HepG2 (cell line): ENCODE results near the gene CSNK1G1. TPM values are rescaled to one million over a fixed set of nuclear protein-coding genes. Genes with fewer than 3 reads are reported as not detected.

Source experiments
- FIP1L1 ChIP-seq: fragments of 200-400 bp; formaldehyde crosslinking; IDR thresholded peaks from 2 replicates; pipeline ENCODE4 v1.6.1; 2018; ENCODE audit warnings: low read depth, mild to moderate bottlenecking, low read length, moderate library complexity, borderline replicate concordance; ENCODE audit not compliant: insufficient read depth
- HNF1B ChIP-seq: sonication (generic); formaldehyde crosslinking; IDR thresholded peaks from 2 replicates; pipeline ENCODE4 v1.5.1; 2020; ENCODE audit warnings: mild to moderate bottlenecking, moderate library complexity, missing genetic modification reagents
- MBNL3 ChIP-seq: fragments of 250-450 bp; sonication (Bioruptor Pico); conservative IDR thresholded peaks from 2 replicates; pipeline ENCODE4 v1.8.0; 2022; ENCODE audit warnings: mild to moderate bottlenecking, inconsistent platforms
- MEIS1 ChIP-seq: sonication (generic); formaldehyde crosslinking; IDR thresholded peaks from 2 replicates; pipeline ENCODE4 v1.9.0; 2021; ENCODE audit warnings: mild to moderate bottlenecking, missing genetic modification reagents, moderate library complexity, borderline replicate concordance
- SIX4 ChIP-seq: sonication (generic); formaldehyde crosslinking; IDR thresholded peaks from 2 replicates; pipeline ENCODE4 v1.4.0; 2020; ENCODE audit warnings: missing genetic modification reagents
- SNAI1 ChIP-seq: sonication (generic); formaldehyde crosslinking; IDR thresholded peaks from 2 replicates; pipeline ENCODE4 v1.5.0; 2020; ENCODE audit warnings: mild to moderate bottlenecking, missing genetic modification reagents, borderline replicate concordance
- SP140L ChIP-seq: sonication (generic); formaldehyde crosslinking; IDR thresholded peaks from 2 replicates; pipeline ENCODE4 v1.4.0; 2020; ENCODE audit warnings: missing genetic modification reagents, borderline replicate concordance
- THAP9 ChIP-seq: sonication (generic); formaldehyde crosslinking; IDR thresholded peaks from 2 replicates; pipeline ENCODE4; 2020; ENCODE audit warnings: missing genetic modification reagents, mild to moderate bottlenecking, borderline replicate concordance
- ZFY ChIP-seq: sonication (generic); formaldehyde crosslinking; IDR thresholded peaks from 2 replicates; pipeline ENCODE4 v1.4.0; 2020; ENCODE audit warnings: missing genetic modification reagents
- ZNF207 ChIP-seq: fragments of 450-650 bp; IDR thresholded peaks from 2 replicates; pipeline ENCODE4 v1.6.1; 2016; ENCODE audit warnings: antibody characterized with exemption, borderline replicate concordance
- ZNF512B ChIP-seq: sonication (generic); formaldehyde crosslinking; IDR thresholded peaks from 2 replicates; pipeline ENCODE4 v1.5.1; 2020; ENCODE audit warnings: missing genetic modification reagents, mild to moderate bottlenecking, borderline replicate concordance
- ZNF558 ChIP-seq: sonication (generic); formaldehyde crosslinking; IDR thresholded peaks from 2 replicates; pipeline ENCODE4 v1.9.0; 2022; ENCODE audit warnings: mild to moderate bottlenecking, missing genetic modification reagents, borderline replicate concordance
- ZNF782 ChIP-seq: sonication (generic); formaldehyde crosslinking; IDR thresholded peaks from 2 replicates; pipeline ENCODE4 v1.4.0; 2020; ENCODE audit warnings: missing genetic modification reagents, mild to moderate bottlenecking, borderline replicate concordance
- ZNF790 ChIP-seq: sonication (generic); formaldehyde crosslinking; IDR thresholded peaks from 2 replicates; pipeline ENCODE4 v1.8.0; 2022; ENCODE audit warnings: missing genetic modification reagents, mild to moderate bottlenecking, borderline replicate concordance
- ZSCAN22 ChIP-seq: sonication (generic); formaldehyde crosslinking; IDR thresholded peaks from 2 replicates; pipeline ENCODE4 v1.4.0; 2020; ENCODE audit warnings: mild to moderate bottlenecking, missing genetic modification reagents
- polyA plus RNA-seq, 8 experiments: library from polyadenylated mRNA; depleted of rRNA in 3 of 8; stranded (reverse) in 7 of 8; unstranded in 1 of 8; fragments of >200 nt; fragmentation: Illumina TruSeq in 4 of 8; extraction: Trizol in 4 of 8; gene quantifications; 2 replicates each; pipeline versions ENCODE4 v1.2.1 to v1.2.3, GENCODE V29; 2011 to 2016; ENCODE audit warnings: low read depth in 4 of 8, missing spikeins in 1 of 8, mixed read lengths in 1 of 8; ENCODE audit not compliant: insufficient read depth in 1 of 8
- total RNA-seq, 5 experiments: library from RNA; depleted of rRNA; stranded (reverse); fragments of >200 nt; fragmentation: Illumina TruSeq; extraction: Trizol; gene quantifications; 2 replicates each; pipeline ENCODE4 v1.2.3, GENCODE V29; 2016; ENCODE audit warnings: low read depth in 1 of 5
- TF ChIP-seq, protein P1 (sequence below): sonication (generic); formaldehyde crosslinking; IDR thresholded peaks from 2 replicates; pipeline ENCODE4 v1.5.1; 2020; ENCODE audit warnings: mild to moderate bottlenecking, missing genetic modification reagents, moderate library complexity

CSNK1G1 gene
- total and polyA plus RNA-seq, 2 of the 13 experiments (the other 11 are each of a cell fraction or from before 2014, with no cell fraction given) = 8.5 to 12.6 TPM

DNA sequence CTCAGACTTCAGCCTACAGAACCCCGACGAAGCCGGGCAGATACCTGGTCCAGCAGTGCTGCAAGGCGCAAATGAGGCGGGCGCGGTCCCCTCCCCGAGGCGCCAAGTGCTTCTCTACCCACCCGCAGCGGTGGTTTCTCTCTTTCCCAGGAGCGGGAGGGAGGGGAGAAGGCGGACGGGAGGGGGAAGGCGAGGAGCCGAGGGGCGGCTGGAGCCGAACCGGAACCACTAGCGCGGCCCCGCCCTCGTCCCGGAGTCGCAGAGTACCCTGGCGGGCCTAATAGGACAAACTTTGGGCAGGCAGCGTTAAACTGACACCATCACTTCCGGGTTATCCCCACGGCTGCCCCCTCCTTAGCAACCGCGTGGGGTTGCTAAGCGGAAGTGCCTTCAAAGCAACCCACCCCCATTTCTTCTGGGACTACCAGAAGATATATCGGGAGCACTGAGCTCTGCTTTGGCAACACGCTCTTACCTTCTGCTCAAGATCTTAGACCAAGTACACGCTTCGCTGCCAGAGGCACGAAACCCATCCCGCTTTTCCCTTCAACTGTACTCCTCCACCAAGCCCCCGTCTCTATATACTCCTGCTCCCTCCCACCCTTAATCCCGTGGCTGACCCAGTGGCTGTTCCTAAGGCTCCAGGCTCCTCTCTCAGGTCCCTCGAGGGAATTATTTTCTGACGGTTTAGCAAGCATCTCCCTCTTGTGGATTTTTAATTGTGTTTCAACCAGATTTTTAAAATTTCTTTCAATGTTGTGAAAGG is at the start of gene CSNK1G1 (continued):
- no peak for TF ChIP-seq ZNF512B
- TF ChIP-seq, protein P1, sequence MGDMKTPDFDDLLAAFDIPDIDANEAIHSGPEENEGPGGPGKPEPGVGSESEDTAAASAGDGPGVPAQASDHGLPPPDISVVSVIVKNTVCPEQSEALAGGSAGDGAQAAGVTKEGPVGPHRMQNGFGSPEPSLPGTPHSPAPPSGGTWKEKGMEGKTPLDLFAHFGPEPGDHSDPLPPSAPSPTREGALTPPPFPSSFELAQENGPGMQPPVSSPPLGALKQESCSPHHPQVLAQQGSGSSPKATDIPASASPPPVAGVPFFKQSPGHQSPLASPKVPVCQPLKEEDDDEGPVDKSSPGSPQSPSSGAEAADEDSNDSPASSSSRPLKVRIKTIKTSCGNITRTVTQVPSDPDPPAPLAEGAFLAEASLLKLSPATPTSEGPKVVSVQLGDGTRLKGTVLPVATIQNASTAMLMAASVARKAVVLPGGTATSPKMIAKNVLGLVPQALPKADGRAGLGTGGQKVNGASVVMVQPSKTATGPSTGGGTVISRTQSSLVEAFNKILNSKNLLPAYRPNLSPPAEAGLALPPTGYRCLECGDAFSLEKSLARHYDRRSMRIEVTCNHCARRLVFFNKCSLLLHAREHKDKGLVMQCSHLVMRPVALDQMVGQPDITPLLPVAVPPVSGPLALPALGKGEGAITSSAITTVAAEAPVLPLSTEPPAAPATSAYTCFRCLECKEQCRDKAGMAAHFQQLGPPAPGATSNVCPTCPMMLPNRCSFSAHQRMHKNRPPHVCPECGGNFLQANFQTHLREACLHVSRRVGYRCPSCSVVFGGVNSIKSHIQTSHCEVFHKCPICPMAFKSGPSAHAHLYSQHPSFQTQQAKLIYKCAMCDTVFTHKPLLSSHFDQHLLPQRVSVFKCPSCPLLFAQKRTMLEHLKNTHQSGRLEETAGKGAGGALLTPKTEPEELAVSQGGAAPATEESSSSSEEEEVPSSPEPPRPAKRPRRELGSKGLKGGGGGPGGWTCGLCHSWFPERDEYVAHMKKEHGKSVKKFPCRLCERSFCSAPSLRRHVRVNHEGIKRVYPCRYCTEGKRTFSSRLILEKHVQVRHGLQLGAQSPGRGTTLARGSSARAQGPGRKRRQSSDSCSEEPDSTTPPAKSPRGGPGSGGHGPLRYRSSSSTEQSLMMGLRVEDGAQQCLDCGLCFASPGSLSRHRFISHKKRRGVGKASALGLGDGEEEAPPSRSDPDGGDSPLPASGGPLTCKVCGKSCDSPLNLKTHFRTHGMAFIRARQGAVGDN (CRISPR knock-in tag) = peak; percentile 74
- TF ChIP-seq MBNL3 (CRISPR knock-in tag) = no peak
- no peak for TF ChIP-seq SP140L (CRISPR knock-in tag)
- 0 out of 2 replicates have a peak, but pooled peaks have one; percentile 39 for TF ChIP-seq SIX4 (CRISPR knock-in tag)
- TF ChIP-seq FIP1L1 = no peak
- TF ChIP-seq HNF1B (CRISPR knock-in tag) = peak; percentile 51; the same call in 1 of the 2 replicates
- TF ChIP-seq ZNF207 = no peak
- TF ChIP-seq MEIS1 = no peak
- no peak for TF ChIP-seq ZNF790
- TF ChIP-seq ZNF782 = no peak
- TF ChIP-seq SNAI1 = no peak
- TF ChIP-seq ZNF558 = no peak
- 0 out of 2 replicates have a peak, but pooled peaks have one; percentile 24 for TF ChIP-seq THAP9 (CRISPR knock-in tag)
- no peak for TF ChIP-seq ZFY (CRISPR knock-in tag)
- TF ChIP-seq ZSCAN22 = no peak
